Measurements from ENCODE around the gene USP10.

DNA sequence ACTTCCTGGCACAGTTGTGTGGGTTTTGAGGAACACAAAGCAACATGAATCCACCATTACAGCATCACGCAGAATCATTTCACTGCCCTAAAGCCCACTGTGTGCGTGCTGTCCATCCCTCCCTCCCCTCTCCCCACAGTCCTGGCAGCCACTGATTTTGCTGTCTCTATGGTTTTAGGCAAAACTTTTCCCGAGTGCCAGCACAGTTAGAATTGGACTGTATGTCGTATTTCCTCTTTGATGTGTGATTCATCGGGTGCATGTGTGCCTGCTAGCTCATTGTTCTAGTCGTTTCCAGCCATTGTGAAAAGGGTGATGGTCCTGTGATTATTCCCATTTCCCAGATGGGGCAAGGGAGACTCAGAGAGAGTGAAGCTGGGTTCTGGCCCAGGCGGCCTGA is 38.8 kb upstream of the USP10 start:
- TF ChIP-seq HOXB5 (CRISPR knock-in tag; IDR thresholded peaks at IDR 0.05), result no peak
- TF ChIP-seq, protein P1, sequence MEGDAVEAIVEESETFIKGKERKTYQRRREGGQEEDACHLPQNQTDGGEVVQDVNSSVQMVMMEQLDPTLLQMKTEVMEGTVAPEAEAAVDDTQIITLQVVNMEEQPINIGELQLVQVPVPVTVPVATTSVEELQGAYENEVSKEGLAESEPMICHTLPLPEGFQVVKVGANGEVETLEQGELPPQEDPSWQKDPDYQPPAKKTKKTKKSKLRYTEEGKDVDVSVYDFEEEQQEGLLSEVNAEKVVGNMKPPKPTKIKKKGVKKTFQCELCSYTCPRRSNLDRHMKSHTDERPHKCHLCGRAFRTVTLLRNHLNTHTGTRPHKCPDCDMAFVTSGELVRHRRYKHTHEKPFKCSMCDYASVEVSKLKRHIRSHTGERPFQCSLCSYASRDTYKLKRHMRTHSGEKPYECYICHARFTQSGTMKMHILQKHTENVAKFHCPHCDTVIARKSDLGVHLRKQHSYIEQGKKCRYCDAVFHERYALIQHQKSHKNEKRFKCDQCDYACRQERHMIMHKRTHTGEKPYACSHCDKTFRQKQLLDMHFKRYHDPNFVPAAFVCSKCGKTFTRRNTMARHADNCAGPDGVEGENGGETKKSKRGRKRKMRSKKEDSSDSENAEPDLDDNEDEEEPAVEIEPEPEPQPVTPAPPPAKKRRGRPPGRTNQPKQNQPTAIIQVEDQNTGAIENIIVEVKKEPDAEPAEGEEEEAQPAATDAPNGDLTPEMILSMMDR (IDR thresholded peaks at IDR 0.05), result no peak
- TF ChIP-seq RARB (CRISPR knock-in tag; IDR thresholded peaks at IDR 0.05), result no peak
- no peak for TF ChIP-seq RFX5 (IDR thresholded peaks at IDR 0.05)
- no peak for TF ChIP-seq POLR2A (IDR thresholded peaks at IDR 0.05; ENCODE audit: low read length)
- TF ChIP-seq EP300 (IDR thresholded peaks at IDR 0.05), result no peak
- no peak for TF ChIP-seq FOXS1 (CRISPR knock-in tag; IDR thresholded peaks at IDR 0.05)
- no peak for TF ChIP-seq JUN (IDR thresholded peaks at IDR 0.05)
- TF ChIP-seq RAD21 (conservative IDR thresholded peaks at IDR 0.05 in 1 of 2, IDR thresholded peaks at IDR 0.05 in 1 of 2), result no peak
- TF ChIP-seq TP53 (CRISPR knock-in tag; IDR thresholded peaks at IDR 0.05), result no peak

Measured in A549 (cell line).